Epidermal melanocyte (primary cell): ENCODE measurements around the gene SP3.

Source experiments
- DNase-seq: peaks from one replicate; pipeline ENCODE4 v3.0.0; 2011; ENCODE audit warnings: low spot score; ENCODE audit not compliant: insufficient read length

SP3 gene

GRCh38 chr2:173997269-173997668 lies 32.1 kb upstream of the SP3 start:
- DNase-seq: no peak

- no peak for DNase-seq
Measured at GRCh38 chr2:173996766-173997165, 31.6 kb upstream of the SP3 start.

GRCh38 chr2:173993459-173993858 lies 28.3 kb upstream of the SP3 start:
- no peak for DNase-seq

- no peak for DNase-seq
Measured at GRCh38 chr2:173991856-173992588, 26.8 kb upstream of the SP3 start.

- DNase-seq: no peak
Measured at GRCh38 chr2:173990970-173991819, 26.0 kb upstream of the SP3 start.

- DNase-seq: no peak
Measured at GRCh38 chr2:173990245-173990644, 25.1 kb upstream of the SP3 start.

GRCh38 chr2:173989884-173990215 lies 24.7 kb upstream of the SP3 start:
- no peak for DNase-seq

- DNase-seq: no peak
Measured at GRCh38 chr2:173989160-173989883, 24.1 kb upstream of the SP3 start.

- DNase-seq: no peak
Measured at GRCh38 chr2:173986805-173987204, 21.6 kb upstream of the SP3 start.

- DNase-seq: no peak
Measured at GRCh38 chr2:173985605-173985992, 20.4 kb upstream of the SP3 start.

- DNase-seq: no peak
Measured at GRCh38 chr2:173984866-173985604, 19.9 kb upstream of the SP3 start.

GRCh38 chr2:173983391-173983871 lies 18.3 kb upstream of the SP3 start:
- no peak for DNase-seq

GRCh38 chr2:173982918-173983317 lies 17.7 kb upstream of the SP3 start:
- DNase-seq: no peak

- no peak for DNase-seq
Measured at GRCh38 chr2:173982182-173982714, 17.1 kb upstream of the SP3 start.

- no peak for DNase-seq
Measured at GRCh38 chr2:173981520-173981919, 16.3 kb upstream of the SP3 start.

- no peak for DNase-seq
Measured at GRCh38 chr2:173979751-173980351, 14.7 kb upstream of the SP3 start.

- no peak for DNase-seq
Measured at GRCh38 chr2:173978447-173978846, 13.3 kb upstream of the SP3 start.

GRCh38 chr2:173972636-173973035 lies 7.5 kb upstream of the SP3 start:
- no peak for DNase-seq

- DNase-seq: no peak
Measured at GRCh38 chr2:173972165-173972564, 7.0 kb upstream of the SP3 start.

GRCh38 chr2:173970516-173970924 lies 5.3 kb upstream of the SP3 start:
- DNase-seq: no peak

- DNase-seq: no peak
Measured at GRCh38 chr2:173969886-173970285, 4.7 kb upstream of the SP3 start.
